GM23248 (cell line): ENCODE measurements around the gene CHN1.

ENCODE experiments used
- EZH2 ChIP-seq: fragments of 200-600 bp; sonication (generic); IDR thresholded peaks from 2 replicates; pipeline ENCODE4 v1.6.1; 2018; ENCODE audit warnings: antibody characterized with exemption, mild to moderate bottlenecking; ENCODE audit not compliant: insufficient read depth, poor library complexity, severe bottlenecking
- EZH2phosphoT487 ChIP-seq: fragments of 200-600 bp; sonication (generic); IDR thresholded peaks from 2 replicates; pipeline ENCODE4 v1.6.1; 2018; ENCODE audit warnings: antibody characterized with exemption, moderate library complexity, mild to moderate bottlenecking, low read depth; ENCODE audit not compliant: insufficient read depth

DNA sequence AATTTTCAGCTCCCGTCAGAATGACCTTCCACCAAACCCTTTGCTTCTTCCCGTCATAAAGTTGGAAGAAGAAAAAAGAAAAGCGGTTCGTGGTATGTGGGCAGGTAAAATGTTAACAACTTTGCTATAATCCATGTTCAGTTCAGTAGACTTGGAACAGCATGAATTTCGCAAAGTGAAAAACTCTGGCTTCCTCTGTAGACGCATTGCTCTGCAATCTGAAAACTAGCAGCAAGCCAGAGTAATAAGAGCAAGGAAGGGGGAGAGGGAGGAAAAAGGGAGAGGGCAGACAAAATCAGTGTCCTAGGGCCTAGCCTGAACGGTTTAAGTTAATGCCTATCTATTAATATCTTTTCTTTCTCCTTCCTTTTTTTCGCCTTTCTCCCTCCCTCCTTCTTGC, 214.2 kb downstream of the CHN1 start:
- TF ChIP-seq EZH2 (no peak), EZH2phosphoT487 (no peak)
